K562 treated with DMSO at 1 percent for 48 hours (cell line): ENCODE data around the gene WBP1L. TPM values are rescaled to one million over a fixed set of nuclear protein-coding genes. Genes with fewer than 3 reads are reported as not detected.

Experiments used
- total RNA-seq: library from RNA; unstranded; fragments of 300-600 nt; gene quantifications from 2 replicates; pipeline ENCODE4 v1.2.3, GENCODE V29; 2022; ENCODE audit warnings: low replicate concordance; ENCODE audit errors: extremely low read depth

Gene WBP1L
- not detected in 2 replicates for total RNA-seq

GRCh38 chr10:102743588-102744373 is at the start of gene WBP1L:
Gene WBP1L (plus strand): TSS chr10:102743948. CDS start chr10:102744054, 106 bp downstream.

GRCh38 chr10:102713814-102714620 is 29.7 kb upstream of the WBP1L start, which contains the start of gene ARL3:
Gene ARL3 (minus strand): TSS chr10:102714397. CDS start chr10:102714275, 122 bp downstream.

GRCh38 chr10:102714621-102715455 is 28.9 kb upstream of the WBP1L start, which contains the start of gene SFXN2:
Gene SFXN2 (plus strand): TSS chr10:102714636. CDS start chr10:102726637, 12,001 bp downstream.

GRCh38 chr10:102837230-102837721 is 93.5 kb downstream of the WBP1L start, which contains the start of gene CYP17A1:
Gene CYP17A1 (minus strand): TSS chr10:102837413. CDS start chr10:102837361, 52 bp downstream.

Other genes starting within 250 kb of the WBP1L start
- gene ACTR1A, start 241.2 kb upstream of the WBP1L start, total RNA-seq = not detected in 2 replicates
- gene SUFU, start 240.0 kb upstream of the WBP1L start, total RNA-seq = not detected in 2 replicates
- not detected in 2 replicates for gene TRIM8, start 99.5 kb upstream of the WBP1L start, total RNA-seq
- not detected in 2 replicates for gene ARL3, start 29.6 kb upstream of the WBP1L start, total RNA-seq
- gene SFXN2, start 29.3 kb upstream of the WBP1L start, total RNA-seq = not detected in 2 replicates
- gene CYP17A1, start 93.5 kb downstream of the WBP1L start, total RNA-seq = not detected in 2 replicates
- gene BORCS7, start 110.3 kb downstream of the WBP1L start, total RNA-seq = not detected in 2 replicates
- gene AS3MT, start 125.5 kb downstream of the WBP1L start, total RNA-seq = not detected in 2 replicates
- gene CNNM2, start 174.3 kb downstream of the WBP1L start, total RNA-seq = not detected in 2 replicates